ENCODE data around the gene MRPL1. TPM values are rescaled to one million over a fixed set of nuclear protein-coding genes. Genes with fewer than 3 reads are reported as not detected.

The MRPL1 gene
- total RNA-seq, result 31.7 and 38.3 TPM in 2 replicates

GRCh38 chr4:77862478-77863216 is at the start of gene MRPL1:
TSS of gene MRPL1 (plus strand) at chr4:77862830. CDS start at chr4:77862849, 19 bp downstream.
- no peaks in the 10 kb centered on the region for H3K27me3 Mint-ChIP-seq
- H3K27ac Mint-ChIP-seq, result peak within 1 kb of the TSS; percentile 100
- DNase-seq (peak; percentile 72), ATAC-seq (ENCODE audit: low read depth) (peak; percentile 86)
- intact Hi-C loops (cut with micrococcal nuclease), result loop anchor here (1.0 to 5.0 kb wide), 7 partner anchors 9 to 1714 kb away; partner anchors contain the start of genes BMP2K, CCNG2 and NUP54
- TF ChIP-seq, protein P1, sequence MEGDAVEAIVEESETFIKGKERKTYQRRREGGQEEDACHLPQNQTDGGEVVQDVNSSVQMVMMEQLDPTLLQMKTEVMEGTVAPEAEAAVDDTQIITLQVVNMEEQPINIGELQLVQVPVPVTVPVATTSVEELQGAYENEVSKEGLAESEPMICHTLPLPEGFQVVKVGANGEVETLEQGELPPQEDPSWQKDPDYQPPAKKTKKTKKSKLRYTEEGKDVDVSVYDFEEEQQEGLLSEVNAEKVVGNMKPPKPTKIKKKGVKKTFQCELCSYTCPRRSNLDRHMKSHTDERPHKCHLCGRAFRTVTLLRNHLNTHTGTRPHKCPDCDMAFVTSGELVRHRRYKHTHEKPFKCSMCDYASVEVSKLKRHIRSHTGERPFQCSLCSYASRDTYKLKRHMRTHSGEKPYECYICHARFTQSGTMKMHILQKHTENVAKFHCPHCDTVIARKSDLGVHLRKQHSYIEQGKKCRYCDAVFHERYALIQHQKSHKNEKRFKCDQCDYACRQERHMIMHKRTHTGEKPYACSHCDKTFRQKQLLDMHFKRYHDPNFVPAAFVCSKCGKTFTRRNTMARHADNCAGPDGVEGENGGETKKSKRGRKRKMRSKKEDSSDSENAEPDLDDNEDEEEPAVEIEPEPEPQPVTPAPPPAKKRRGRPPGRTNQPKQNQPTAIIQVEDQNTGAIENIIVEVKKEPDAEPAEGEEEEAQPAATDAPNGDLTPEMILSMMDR (IDR thresholded peaks at IDR 0.05), result no peak
- H3K4me3 Mint-ChIP-seq, result peak within 1 kb of the TSS; percentile 97
- H3K4me1 Mint-ChIP-seq, result peaks cover 47% of the 10 kb centered on the region
- peaks cover 29% of the 10 kb centered on the region for H3K36me3 Mint-ChIP-seq (ENCODE audit: low read depth)
- ChIA-PET POLR2A (interaction anchor here (0.6 to 5.2 kb wide), 41 partner anchors 10 to 1922 kb away, joined by 3 to 417 read pairs (median 5); partner anchors contain the start of genes BMP2K, CCNG2, CCNI and CNOT6L), CTCF (interaction anchor here (0.7 to 3.8 kb wide), 6 partner anchors 10 to 80 kb away, joined by 3 to 27 read pairs (median 8); partner anchors contain the start of gene CNOT6L)
- H3K9me3 Mint-ChIP-seq, result no peaks in the 10 kb centered on the region

DNA sequence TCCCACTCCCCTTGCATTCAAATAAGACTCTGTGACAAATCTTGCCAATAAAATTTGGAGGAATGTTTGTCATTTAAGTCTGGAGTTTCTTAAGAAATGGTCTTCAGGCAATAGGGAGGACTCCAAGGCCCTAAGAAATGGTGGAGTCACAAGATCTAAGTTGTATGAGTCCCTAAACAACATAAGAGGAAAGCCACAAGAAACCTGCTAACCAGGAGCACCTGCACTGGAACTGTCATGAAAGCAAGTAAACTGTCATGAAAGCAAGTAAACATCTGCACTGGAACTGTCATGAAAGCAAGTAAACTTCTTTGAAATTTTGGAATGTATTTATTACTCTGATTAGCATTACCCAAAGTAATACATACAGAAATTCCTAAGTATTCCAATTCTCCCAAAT is 47.0 kb upstream of the MRPL1 start:
- Mint-ChIP-seq H3K9me3 (no peaks in the 10 kb centered on the region), H3K27ac (peak overlapping the region; percentile 43), H3K4me1 (peaks cover 77% of the 10 kb centered on the region), H3K27me3 (no peaks in the 10 kb centered on the region), H3K4me3 (peak overlapping the region; percentile 0), H3K36me3 (ENCODE audit: low read depth) (peaks cover 36% of the 10 kb centered on the region)
- ATAC-seq (ENCODE audit: low read depth) (no peak), DNase-seq (no peak)
- TF ChIP-seq, protein P1 (IDR thresholded peaks at IDR 0.05), result no peak
- POLR2A ChIA-PET, result no interaction called here
- CTCF ChIA-PET, result no interaction called here
- intact Hi-C loops (cut with micrococcal nuclease), result loop anchor here (5.0 kb wide), 1 partner anchor 33 kb away; no protein-coding TSS in a partner anchor

DNA sequence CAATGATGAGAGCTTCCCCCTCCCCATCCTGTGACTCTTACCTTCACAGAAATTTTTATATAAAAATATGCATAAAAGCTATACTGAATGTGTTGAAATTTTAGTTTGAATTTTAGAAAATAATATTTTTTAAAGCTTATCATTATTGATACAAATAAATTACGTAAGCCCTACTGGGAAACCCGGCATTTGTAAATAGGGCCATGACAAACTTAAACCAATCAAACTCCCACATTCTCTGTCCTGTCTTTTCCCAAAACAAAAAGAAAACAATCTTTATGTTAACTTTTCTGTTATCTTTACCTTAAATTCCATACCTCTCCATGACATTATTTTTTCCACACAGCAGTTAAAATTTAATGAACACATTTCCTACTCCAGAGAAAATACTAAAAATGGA is 46.1 kb upstream of the MRPL1 start:
- Mint-ChIP-seq H3K36me3 (ENCODE audit: low read depth) (peaks cover 30% of the 10 kb centered on the region), H3K4me1 (peaks cover 77% of the 10 kb centered on the region), H3K27me3 (no peaks in the 10 kb centered on the region), H3K4me3 (no peak overlapping the region), H3K9me3 (no peaks in the 10 kb centered on the region), H3K27ac (no peak overlapping the region)
- no peak for DNase-seq
- CTCF ChIA-PET, result interaction anchor here (1.6 to 2.6 kb wide), 2 partner anchors 39 to 45 kb away, joined by 4 to 27 read pairs; partner anchors contain the start of gene MRPL1
- intact Hi-C loops (cut with micrococcal nuclease), result loop anchor here (5.0 kb wide), 1 partner anchor 34 kb away; no protein-coding TSS in a partner anchor
- POLR2A ChIA-PET, result interaction anchor here (8.3 kb wide), 1 partner anchor 44 kb away, joined by 417 read pairs; the partner anchor contains the start of gene MRPL1
- no peak for ATAC-seq (ENCODE audit: low read depth)
- TF ChIP-seq, protein P1 (IDR thresholded peaks at IDR 0.05), result no peak

- POLR2A ChIA-PET, result interaction anchor here (0.7 to 8.3 kb wide), 13 partner anchors 10 to 592 kb away, joined by 3 to 417 read pairs (median 5); partner anchors contain the start of gene MRPL1
- TF ChIP-seq, protein P1 (IDR thresholded peaks at IDR 0.05), result no peak
- Mint-ChIP-seq H3K4me3 (peak overlapping the region; percentile 96), H3K36me3 (ENCODE audit: low read depth) (peaks cover 26% of the 10 kb centered on the region), H3K4me1 (peaks cover 77% of the 10 kb centered on the region), H3K9me3 (no peaks in the 10 kb centered on the region), H3K27me3 (no peaks in the 10 kb centered on the region), H3K27ac (peak overlapping the region; percentile 96)
- no peak for DNase-seq
- CTCF ChIA-PET, result interaction anchor here (1.6 to 2.6 kb wide), 2 partner anchors 38 to 44 kb away, joined by 4 to 27 read pairs; partner anchors contain the start of gene MRPL1
- no peak for ATAC-seq (ENCODE audit: low read depth)
- intact Hi-C loops (cut with micrococcal nuclease), result loop anchor here (1.0 to 5.0 kb wide), 4 partner anchors 13 to 957 kb away; no protein-coding TSS in a partner anchor
Measured at GRCh38 chr4:77817304-77818072, 45.1 kb upstream of the MRPL1 start.
